Measurements from ENCODE around the gene BRD7. TPM values are rescaled to one million over a fixed set of nuclear protein-coding genes. Genes with fewer than 3 reads are reported as not detected.

Gene BRD7
- polyA plus RNA-seq, 4 donors, result 40.7 to 71.6 (median 43.4) TPM

- Histone ChIP-seq H3K9me3 (ENCODE audit: control insufficient read depth in 2 of 2, insufficient read depth in 1 of 2, low read depth in 1 of 2, low read length in 1 of 2) (peaks cover 0 to 2% of the 10 kb centered on the region in 2 donors), H3K4me1 (ENCODE audit: control insufficient read depth in 3 of 3, insufficient read depth in 2 of 3, low read depth in 1 of 3, low read length in 2 of 3) (no peaks in the 10 kb centered on the region), H3K27me3 (ENCODE audit: control insufficient read depth in 3 of 3, insufficient read depth in 3 of 3, low read length in 3 of 3) (no peaks in the 10 kb centered on the region), H3K36me3 (ENCODE audit: control insufficient read depth in 3 of 3, insufficient read depth in 2 of 3, low read depth in 1 of 3, low read length in 3 of 3) (no peaks in the 10 kb centered on the region), H3K4me3 (ENCODE audit: low read depth in 1 of 3, low read length in 3 of 3) (no peak overlapping the region), H3K27ac (ENCODE audit: low read depth in 1 of 3, low read length in 2 of 3) (peak overlapping the region in 1 of 3 donors; percentile 22)
- DNase-seq (no peak), FAIRE-seq (no peak)
- WGBS, 3 donors, result 81 to 92% (median 81%) methylated on average over 4 of the region's 4 CpGs
Observed at GRCh38 chr16:50276801-50277555, 91.8 kb downstream of the BRD7 start.

GRCh38 chr16:50276326-50276640 lies 92.5 kb downstream of the BRD7 start:
- 93 to 100% (median 98%) methylated on average over 2 of the region's 2 CpGs for WGBS, 3 donors
- Histone ChIP-seq H3K36me3 (ENCODE audit: control insufficient read depth in 3 of 3, insufficient read depth in 2 of 3, low read depth in 1 of 3, low read length in 3 of 3) (no peaks in the 10 kb centered on the region), H3K4me1 (ENCODE audit: control insufficient read depth in 3 of 3, insufficient read depth in 2 of 3, low read depth in 1 of 3, low read length in 2 of 3) (no peaks in the 10 kb centered on the region), H3K27ac (ENCODE audit: low read depth in 1 of 3, low read length in 2 of 3) (peak overlapping the region in 1 of 3 donors; percentile 22), H3K4me3 (ENCODE audit: low read depth in 1 of 3, low read length in 3 of 3) (no peak overlapping the region), H3K9me3 (ENCODE audit: control insufficient read depth in 2 of 2, insufficient read depth in 1 of 2, low read depth in 1 of 2, low read length in 1 of 2) (peaks cover 0 to 2% of the 10 kb centered on the region in 2 donors), H3K27me3 (ENCODE audit: control insufficient read depth in 3 of 3, insufficient read depth in 3 of 3, low read length in 3 of 3) (no peaks in the 10 kb centered on the region)
- FAIRE-seq (no peak), DNase-seq (no peak)

- Histone ChIP-seq H3K27me3 (ENCODE audit: control insufficient read depth in 3 of 3, insufficient read depth in 3 of 3, low read length in 3 of 3) (no peaks in the 10 kb centered on the region), H3K9me3 (ENCODE audit: control insufficient read depth in 2 of 2, insufficient read depth in 1 of 2, low read depth in 1 of 2, low read length in 1 of 2) (peaks cover 0 to 2% of the 10 kb centered on the region in 2 donors), H3K36me3 (ENCODE audit: control insufficient read depth in 3 of 3, insufficient read depth in 2 of 3, low read depth in 1 of 3, low read length in 3 of 3) (no peaks in the 10 kb centered on the region), H3K4me3 (ENCODE audit: low read depth in 1 of 3, low read length in 3 of 3) (no peak overlapping the region), H3K4me1 (ENCODE audit: control insufficient read depth in 3 of 3, insufficient read depth in 2 of 3, low read depth in 1 of 3, low read length in 2 of 3) (no peaks in the 10 kb centered on the region), H3K27ac (ENCODE audit: low read depth in 1 of 3, low read length in 2 of 3) (no peak overlapping the region)
- 84 to 85% (median 84%) methylated on average over 12 of the region's 12 CpGs for WGBS, 3 donors
- FAIRE-seq (no peak), DNase-seq (no peak)
Observed at GRCh38 chr16:50275428-50276325, 93.1 kb downstream of the BRD7 start.

GRCh38 chr16:50275098-50275415 lies 93.7 kb downstream of the BRD7 start:
- no peak for DNase-seq
- no peaks in the 10 kb centered on the region for H3K36me3 ChIP-seq (ENCODE audit: control insufficient read depth in 3 of 3, insufficient read depth in 2 of 3, low read depth in 1 of 3, low read length in 3 of 3)
- 85 to 94% (median 91%) methylated on average over 3 of the region's 3 CpGs for WGBS, 3 donors

GRCh38 chr16:50274326-50275097 lies 94.3 kb downstream of the BRD7 start:
- Histone ChIP-seq H3K9me3 (ENCODE audit: control insufficient read depth in 2 of 2, insufficient read depth in 1 of 2, low read depth in 1 of 2, low read length in 1 of 2) (no peaks in the 10 kb centered on the region), H3K4me1 (ENCODE audit: control insufficient read depth in 3 of 3, insufficient read depth in 2 of 3, low read depth in 1 of 3, low read length in 2 of 3) (no peaks in the 10 kb centered on the region), H3K4me3 (ENCODE audit: low read depth in 1 of 3, low read length in 3 of 3) (peak overlapping the region in 1 of 3 donors; percentile 37), H3K27ac (ENCODE audit: low read depth in 1 of 3, low read length in 2 of 3) (peak overlapping the region in 2 of 3 donors; percentile 47 to 86), H3K27me3 (ENCODE audit: control insufficient read depth in 3 of 3, insufficient read depth in 3 of 3, low read length in 3 of 3) (no peaks in the 10 kb centered on the region), H3K36me3 (ENCODE audit: control insufficient read depth in 3 of 3, insufficient read depth in 2 of 3, low read depth in 1 of 3, low read length in 3 of 3) (no peaks in the 10 kb centered on the region)
- peak in 1 of 2 donors; percentile 32 for DNase-seq
- FAIRE-seq, result no peak
- 65 to 80% (median 67%) methylated on average over 16 to 18 of the region's 18 CpGs for WGBS, 3 donors

More at GRCh38 chr16:50275098-50275415, 93.7 kb downstream of the BRD7 start:
- Histone ChIP-seq H3K4me3 (ENCODE audit: low read depth in 1 of 3, low read length in 3 of 3) (no peak overlapping the region), H3K9me3 (ENCODE audit: control insufficient read depth in 2 of 2, insufficient read depth in 1 of 2, low read depth in 1 of 2, low read length in 1 of 2) (no peaks in the 10 kb centered on the region), H3K4me1 (ENCODE audit: control insufficient read depth in 3 of 3, insufficient read depth in 2 of 3, low read depth in 1 of 3, low read length in 2 of 3) (no peaks in the 10 kb centered on the region), H3K27me3 (ENCODE audit: control insufficient read depth in 3 of 3, insufficient read depth in 3 of 3, low read length in 3 of 3) (no peaks in the 10 kb centered on the region), H3K27ac (ENCODE audit: low read depth in 1 of 3, low read length in 2 of 3) (peak overlapping the region in 1 of 3 donors; percentile 86)
- no peak for FAIRE-seq

GRCh38 chr16:50273888-50274325 lies 94.9 kb downstream of the BRD7 start:
- Histone ChIP-seq H3K36me3 (ENCODE audit: control insufficient read depth in 3 of 3, insufficient read depth in 2 of 3, low read depth in 1 of 3, low read length in 3 of 3) (no peaks in the 10 kb centered on the region), H3K4me3 (ENCODE audit: low read depth in 1 of 3, low read length in 3 of 3) (peak overlapping the region in 1 of 3 donors; percentile 37), H3K9me3 (ENCODE audit: control insufficient read depth in 2 of 2, insufficient read depth in 1 of 2, low read depth in 1 of 2, low read length in 1 of 2) (no peaks in the 10 kb centered on the region), H3K27me3 (ENCODE audit: control insufficient read depth in 3 of 3, insufficient read depth in 3 of 3, low read length in 3 of 3) (no peaks in the 10 kb centered on the region), H3K27ac (ENCODE audit: low read depth in 1 of 3, low read length in 2 of 3) (peak overlapping the region in 2 of 3 donors; percentile 47 to 86), H3K4me1 (ENCODE audit: control insufficient read depth in 3 of 3, insufficient read depth in 2 of 3, low read depth in 1 of 3, low read length in 2 of 3) (no peaks in the 10 kb centered on the region)
- DNase-seq (no peak), FAIRE-seq (no peak)
- WGBS, 3 donors, result 47 to 56% (median 53%) methylated on average over 12 to 13 of the region's 13 CpGs

- Histone ChIP-seq H3K27ac (ENCODE audit: low read depth in 1 of 3, low read length in 2 of 3) (no peak overlapping the region), H3K4me1 (ENCODE audit: control insufficient read depth in 3 of 3, insufficient read depth in 2 of 3, low read depth in 1 of 3, low read length in 2 of 3) (no peaks in the 10 kb centered on the region), H3K27me3 (ENCODE audit: control insufficient read depth in 3 of 3, insufficient read depth in 3 of 3, low read length in 3 of 3) (no peaks in the 10 kb centered on the region), H3K9me3 (ENCODE audit: control insufficient read depth in 2 of 2, insufficient read depth in 1 of 2, low read depth in 1 of 2, low read length in 1 of 2) (no peaks in the 10 kb centered on the region), H3K36me3 (ENCODE audit: control insufficient read depth in 3 of 3, insufficient read depth in 2 of 3, low read depth in 1 of 3, low read length in 3 of 3) (no peaks in the 10 kb centered on the region), H3K4me3 (ENCODE audit: low read depth in 1 of 3, low read length in 3 of 3) (no peak overlapping the region)
- DNase-seq (no peak), FAIRE-seq (no peak)
- 79 to 83% (median 82%) methylated on average over 2 of the region's 2 CpGs for WGBS, 3 donors
Observed at GRCh38 chr16:50273382-50273690, 95.5 kb downstream of the BRD7 start.

GRCh38 chr16:50272687-50273381 lies 96.0 kb downstream of the BRD7 start:
- FAIRE-seq (no peak), DNase-seq (no peak)
- H3K4me3 ChIP-seq (ENCODE audit: low read depth in 1 of 3, low read length in 3 of 3), result no peak overlapping the region
- no peaks in the 10 kb centered on the region for H3K9me3 ChIP-seq (ENCODE audit: control insufficient read depth in 2 of 2, insufficient read depth in 1 of 2, low read depth in 1 of 2, low read length in 1 of 2)
- H3K4me1 ChIP-seq (ENCODE audit: control insufficient read depth in 3 of 3, insufficient read depth in 2 of 3, low read depth in 1 of 3, low read length in 2 of 3), result no peaks in the 10 kb centered on the region
- H3K36me3 ChIP-seq (ENCODE audit: control insufficient read depth in 3 of 3, insufficient read depth in 2 of 3, low read depth in 1 of 3, low read length in 3 of 3), result no peaks in the 10 kb centered on the region
- H3K27me3 ChIP-seq (ENCODE audit: control insufficient read depth in 3 of 3, insufficient read depth in 3 of 3, low read length in 3 of 3), result no peaks in the 10 kb centered on the region
- no peak overlapping the region for H3K27ac ChIP-seq (ENCODE audit: low read depth in 1 of 3, low read length in 2 of 3)
- WGBS, 3 donors, result 87 to 95% (median 92%) methylated on average over 5 of the region's 5 CpGs

All from small intestine (tissue), 7 donors.